ENCODE results near the gene PIEZO2.

PIEZO2 gene

GRCh38 chr18:10770264-10770663, 379.1 kb downstream of the PIEZO2 start:
- DNase-seq = no peak

GRCh38 chr18:10768221-10768620, 381.1 kb downstream of the PIEZO2 start:
- DNase-seq = no peak

GRCh38 chr18:10767658-10768057, 381.7 kb downstream of the PIEZO2 start:
- DNase-seq = no peak

- DNase-seq = no peak
Measured at GRCh38 chr18:10760986-10761385, 388.4 kb downstream of the PIEZO2 start.

- DNase-seq = no peak
Measured at GRCh38 chr18:10759241-10759640, 390.1 kb downstream of the PIEZO2 start.

- no peak for DNase-seq
Measured at GRCh38 chr18:10757946-10758345, 391.4 kb downstream of the PIEZO2 start.

GRCh38 chr18:10757349-10757748, 392.0 kb downstream of the PIEZO2 start:
- no peak for DNase-seq

- no peak for DNase-seq
Measured at GRCh38 chr18:10755855-10756254, 393.5 kb downstream of the PIEZO2 start.

GRCh38 chr18:10754128-10754527, 395.2 kb downstream of the PIEZO2 start:
- DNase-seq = no peak

GRCh38 chr18:10752382-10752781, 397.0 kb downstream of the PIEZO2 start:
- no peak for DNase-seq

- DNase-seq = no peak
Measured at GRCh38 chr18:10751653-10752052, 397.7 kb downstream of the PIEZO2 start.

- no peak for DNase-seq
Measured at GRCh38 chr18:10750191-10751035, 399.0 kb downstream of the PIEZO2 start.

- DNase-seq = no peak
Measured at GRCh38 chr18:10748641-10749040, 400.7 kb downstream of the PIEZO2 start.

GRCh38 chr18:10745971-10746370, 403.4 kb downstream of the PIEZO2 start:
- no peak for DNase-seq

- DNase-seq = no peak
Measured at GRCh38 chr18:10745219-10745618, 404.1 kb downstream of the PIEZO2 start.

GRCh38 chr18:10743766-10744165, 405.6 kb downstream of the PIEZO2 start:
- no peak for DNase-seq

GRCh38 chr18:10739152-10739551, 410.2 kb downstream of the PIEZO2 start:
- DNase-seq = no peak

GRCh38 chr18:10736984-10737383, 412.4 kb downstream of the PIEZO2 start:
- DNase-seq = no peak

GRCh38 chr18:10732990-10733389, 416.4 kb downstream of the PIEZO2 start:
- no peak for DNase-seq

- DNase-seq = no peak
Measured at GRCh38 chr18:10727477-10727876, 421.9 kb downstream of the PIEZO2 start.

GRCh38 chr18:10726198-10727068, 422.9 kb downstream of the PIEZO2 start:
- DNase-seq = no peak

GRCh38 chr18:10724666-10725065, 424.7 kb downstream of the PIEZO2 start:
- no peak for DNase-seq

GRCh38 chr18:10723496-10723895, 425.9 kb downstream of the PIEZO2 start:
- no peak for DNase-seq

GRCh38 chr18:10718809-10719208, 430.6 kb downstream of the PIEZO2 start:
- no peak for DNase-seq

All from activated CD4-positive, alpha-beta T cell treated with anti-CD3 and anti-CD28 coated beads for 1 hour (primary cell).